Testis (tissue), 2 donors: ENCODE measurements around the gene IFFO2.

ENCODE experiments used
- CTCF ChIP-seq, 3 experiments: fragments of 450-650 bp in 2 of 3; fragments of 200-600 bp in 1 of 3; sonication (generic) in 1 of 3; IDR thresholded peaks; one replicate each; pipeline ENCODE4 v1.5.1; 2016 to 2019; ENCODE audit warnings: antibody characterized with exemption in 3 of 3, mild to moderate bottlenecking in 2 of 3, moderate library complexity in 1 of 3
- POLR2A ChIP-seq: fragments of 450-650 bp; IDR thresholded peaks from one replicate; pipeline ENCODE4 v1.6.1; 2017; ENCODE audit warnings: antibody characterized with exemption, mild to moderate bottlenecking, moderate library complexity

DNA sequence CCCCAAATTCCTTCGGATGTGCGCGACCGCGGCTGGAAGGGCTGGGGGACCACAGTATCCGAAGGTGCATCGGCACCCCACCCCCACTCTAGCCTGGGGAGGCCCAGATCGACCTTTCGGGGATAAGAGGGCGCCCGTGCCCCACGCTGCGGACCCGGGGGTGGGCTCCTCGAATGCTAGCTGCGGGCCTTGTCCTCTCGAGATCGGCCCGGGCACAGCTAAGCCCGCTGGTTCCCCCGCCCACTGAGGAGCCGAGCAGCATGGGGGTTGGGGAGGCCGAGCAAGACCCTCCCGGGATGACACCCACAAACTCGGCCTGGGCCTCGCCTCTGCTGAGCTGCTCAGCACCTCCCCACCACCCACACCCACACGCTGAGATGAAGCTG, 653 bp upstream of the IFFO2 start:
- TF ChIP-seq CTCF (IDR thresholded peaks at IDR 0.05) (no peak), POLR2A (no peak)
